Fibroblast of peridontal ligament (primary cell): ENCODE measurements around the gene SHOX.
"Not testable (repeated sequence)": the region's sequence is repeated elsewhere in the genome, so short reads cannot be mapped to it uniquely, and the experiment has no call there.

ENCODE experiments used
- DNase-seq: peaks from one replicate; pipeline ENCODE4 v3.0.0-alpha.2; 2010; ENCODE audit errors: extremely low read depth

The SHOX gene

DNA sequence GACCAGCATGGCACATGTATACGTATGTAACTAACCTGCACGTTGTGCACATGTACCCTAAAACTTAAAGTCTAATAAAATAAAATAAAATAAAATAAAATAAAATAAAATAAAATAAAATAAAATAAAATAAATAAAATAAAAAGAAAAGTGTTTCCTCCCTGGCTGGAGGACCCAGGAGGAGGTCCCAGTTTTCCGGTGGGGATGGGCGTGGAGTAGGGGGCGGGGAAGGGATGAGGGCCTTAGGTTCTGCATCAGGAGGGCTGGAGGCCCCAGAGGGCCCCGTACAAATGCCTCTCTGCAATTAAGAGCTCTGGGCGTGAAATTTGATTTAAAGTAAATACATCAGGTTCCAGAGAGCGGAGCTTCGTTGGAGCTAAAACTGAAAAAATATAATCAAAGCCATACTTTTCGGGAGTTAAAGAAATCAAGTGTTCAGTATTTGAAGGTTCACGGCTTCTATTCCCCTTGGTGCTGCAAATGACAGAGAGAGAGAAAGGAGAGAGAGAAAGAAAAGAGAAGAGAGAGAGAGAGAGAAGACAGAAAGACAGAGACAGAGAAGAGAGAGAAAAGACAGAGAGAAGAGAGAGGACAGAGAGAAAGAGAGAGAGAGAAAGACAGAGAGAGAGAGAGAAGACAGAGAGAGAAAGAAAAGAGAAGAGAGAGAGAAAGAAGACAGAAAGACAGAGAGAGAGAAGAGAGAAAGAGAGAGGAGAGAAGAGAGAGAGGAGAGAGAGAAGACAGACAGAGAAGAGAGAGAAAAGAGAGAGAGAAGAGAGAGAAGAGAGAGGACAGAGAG is 8.7 kb upstream of the SHOX start:
- no peak for DNase-seq

- not testable (repeated sequence) for DNase-seq
These were observed 7.8 kb upstream of the SHOX start for GRCh38 chrX:622802-623201.

GRCh38 chrX:623268-623598 is 7.4 kb upstream of the SHOX start:
- no peak for DNase-seq

DNA sequence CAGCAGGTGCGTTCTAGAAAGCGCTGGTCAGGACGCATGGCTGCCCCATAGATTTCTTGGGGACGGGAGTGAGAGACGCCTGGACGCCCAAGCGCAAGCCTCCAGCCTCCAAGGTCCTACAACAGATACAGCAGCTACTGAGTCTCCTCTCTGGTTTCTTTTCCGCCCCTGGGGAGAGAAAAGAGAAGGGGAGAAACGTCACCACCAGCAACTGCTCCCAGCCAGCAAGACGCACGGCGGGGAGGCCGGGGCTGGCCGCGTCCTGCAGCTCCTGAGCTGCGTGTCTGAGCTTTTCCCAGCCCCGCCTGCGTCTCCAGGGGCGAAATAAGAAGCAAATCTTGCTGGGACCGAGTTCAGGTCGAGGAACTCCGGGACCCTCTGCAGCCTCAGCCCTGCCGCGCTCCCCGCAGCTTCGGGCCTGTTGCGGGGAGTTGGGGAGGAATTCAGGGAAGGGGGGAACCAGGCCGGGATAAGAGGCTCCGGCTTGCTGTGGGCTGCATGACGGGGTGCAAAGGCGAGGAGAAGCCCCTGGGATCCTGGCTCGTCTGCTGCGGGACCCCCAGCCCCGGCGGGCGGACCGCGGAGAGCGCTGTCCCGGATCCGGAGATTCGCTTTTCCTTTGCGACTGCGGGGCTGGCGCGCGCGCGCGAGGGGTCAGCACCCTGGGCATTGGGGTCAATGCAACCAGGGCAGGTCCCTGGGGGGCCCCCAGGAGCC is 6.8 kb upstream of the SHOX start:
- no peak for DNase-seq

DNA sequence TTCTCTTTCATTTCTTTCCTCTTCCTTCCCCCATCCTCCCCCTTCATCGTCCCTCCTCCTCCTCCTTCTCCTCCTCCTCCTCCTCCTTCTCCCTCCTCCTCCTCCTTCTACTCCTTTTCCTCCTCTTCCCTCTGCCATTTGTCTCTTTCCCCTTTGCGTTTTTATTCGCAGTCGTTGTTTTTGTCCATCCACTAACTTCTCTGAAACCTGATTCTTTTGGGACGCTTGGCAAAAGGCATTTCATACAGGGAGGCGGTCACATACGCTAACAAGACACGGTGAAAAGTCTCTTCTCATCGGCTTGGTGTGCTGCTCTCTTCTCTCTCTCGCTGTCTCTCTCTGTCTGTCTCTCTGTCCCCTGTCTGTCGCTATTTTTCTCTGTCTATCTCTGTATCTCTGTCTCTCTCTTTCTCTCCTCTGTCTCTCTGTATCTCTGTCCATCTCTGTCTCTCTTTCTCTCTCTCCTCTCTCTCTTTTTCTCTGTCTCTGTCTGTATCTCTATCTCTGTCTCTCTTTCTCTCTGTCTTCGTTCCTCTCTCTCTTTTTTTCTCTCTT is 5.4 kb upstream of the SHOX start:
- no peak for DNase-seq

DNA sequence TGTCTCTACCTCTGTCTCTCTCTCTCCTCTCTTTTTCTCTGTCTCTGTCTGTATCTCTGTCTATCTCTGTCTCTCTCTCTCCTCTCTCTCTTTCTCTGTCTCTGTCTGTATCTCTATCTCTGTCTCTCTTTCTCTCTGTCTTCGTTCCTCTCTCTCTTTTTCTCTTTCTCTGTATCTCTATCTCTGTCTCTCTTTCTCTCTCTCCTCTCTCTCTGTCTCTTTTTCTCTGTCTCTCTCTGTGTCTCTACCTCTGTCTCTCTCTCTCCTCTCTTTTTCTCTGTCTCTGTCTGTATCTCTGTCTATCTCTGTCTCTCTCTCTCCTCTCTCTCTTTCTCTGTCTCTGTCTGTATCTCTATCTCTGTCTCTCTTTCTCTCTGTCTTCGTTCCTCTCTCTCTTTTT is 4.5 kb upstream of the SHOX start:
- not testable (repeated sequence) for DNase-seq

- DNase-seq: no peak
These were observed 3.7 kb upstream of the SHOX start for GRCh38 chrX:626745-627509.

- DNase-seq: no peak
These were observed 3.0 kb upstream of the SHOX start for GRCh38 chrX:627510-627981.

- no peak for DNase-seq
These were observed 2.6 kb upstream of the SHOX start for GRCh38 chrX:627995-628394.

GRCh38 chrX:629230-630006 is 1.2 kb upstream of the SHOX start:
- DNase-seq: no peak

- no peak for DNase-seq
These were observed 482 bp upstream of the SHOX start for GRCh38 chrX:630007-630611.

DNA sequence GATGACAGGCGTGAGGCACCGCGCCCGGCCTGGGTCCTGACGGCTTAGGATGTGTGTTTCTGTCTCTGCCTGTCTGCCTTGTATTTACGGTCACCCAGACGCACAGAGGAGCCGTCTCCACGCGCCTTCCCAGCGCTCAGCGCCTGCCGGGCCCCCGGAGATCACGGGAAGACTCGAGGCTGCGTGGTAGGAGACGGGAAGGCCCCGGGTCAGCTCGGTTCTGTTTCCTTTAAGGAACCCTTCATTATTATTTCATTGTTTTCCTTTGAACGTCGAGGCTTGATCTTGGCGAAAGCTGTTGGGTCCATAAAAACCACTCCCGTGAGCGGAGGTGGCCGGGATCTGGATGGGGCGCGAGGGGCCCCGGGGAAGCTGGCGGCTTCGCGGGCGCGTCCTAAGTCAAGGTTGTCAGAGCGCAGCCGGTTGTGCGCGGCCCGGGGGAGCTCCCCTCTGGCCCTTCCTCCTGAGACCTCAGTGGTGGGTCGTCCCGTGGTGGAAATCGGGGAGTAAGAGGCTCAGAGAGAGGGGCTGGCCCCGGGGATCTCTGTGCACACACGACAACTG is 1.3 kb downstream of the SHOX start:
- no peak for DNase-seq

GRCh38 chrX:632366-633042 is 1.9 kb downstream of the SHOX start:
- no peak for DNase-seq

GRCh38 chrX:633043-633984 is 2.7 kb downstream of the SHOX start:
- no peak for DNase-seq

DNA sequence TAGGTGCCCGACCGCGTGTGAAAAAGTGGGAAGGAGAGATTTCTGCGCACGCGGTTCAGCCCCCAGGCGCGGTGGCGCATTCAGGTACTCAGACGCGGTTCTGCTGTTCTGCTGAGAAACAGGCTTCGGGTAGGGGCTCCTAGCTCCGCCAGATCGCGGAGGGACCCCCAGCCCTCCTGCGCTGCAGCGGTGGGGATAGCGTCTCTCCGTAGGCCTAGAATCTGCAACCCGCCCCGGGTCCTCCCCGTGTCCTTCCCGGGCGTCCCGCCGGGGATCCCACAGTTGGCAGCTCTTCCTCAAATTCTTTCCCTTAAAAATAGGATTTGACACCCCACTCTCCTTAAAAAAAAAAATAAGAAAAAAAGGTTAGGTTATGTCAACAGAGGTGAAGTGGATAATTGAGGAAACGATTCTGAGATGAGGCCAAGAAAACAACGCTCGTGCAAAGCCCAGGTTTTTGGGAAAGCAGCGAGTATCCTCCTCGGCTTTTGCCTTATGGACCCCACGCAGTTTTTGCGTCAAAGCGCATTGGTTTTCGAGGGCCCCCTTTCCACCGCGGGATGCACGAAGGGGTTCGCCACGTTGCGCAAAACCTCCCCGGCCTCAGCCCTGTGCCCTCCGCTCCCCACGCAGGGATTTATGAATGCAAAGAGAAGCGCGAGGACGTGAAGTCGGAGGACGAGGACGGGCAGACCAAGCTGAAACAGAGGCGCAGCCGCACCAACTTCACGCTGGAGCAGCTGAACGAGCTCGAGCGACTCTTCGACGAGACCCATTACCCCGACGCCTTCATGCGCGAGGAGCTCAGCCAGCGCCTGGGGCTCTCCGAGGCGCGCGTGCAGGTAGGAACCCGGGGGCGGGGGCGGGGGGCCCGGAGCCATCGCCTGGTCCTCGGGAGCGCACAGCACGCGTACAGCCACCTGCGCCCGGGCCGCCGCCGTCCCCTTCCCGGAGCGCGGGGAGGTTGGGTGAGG is 3.7 kb downstream of the SHOX start:
- DNase-seq: no peak

- no peak for DNase-seq
These were observed 5.0 kb downstream of the SHOX start for GRCh38 chrX:635428-636090.

GRCh38 chrX:636981-637659 is 6.5 kb downstream of the SHOX start:
- no peak for DNase-seq
